ENCODE results near the gene RTN4R.

- no peak for TF ChIP-seq CTCF (IDR thresholded peaks at IDR 0.05)
- TF ChIP-seq POLR2A (IDR thresholded peaks at IDR 0.05), result no peak
These were observed 5.5 kb downstream of the RTN4R start for GRCh38 chr22:20262582-20263147.
